ENCODE measurements around the gene CNIH2.
"Not testable (repeated sequence)": the region's sequence is repeated elsewhere in the genome, so short reads cannot be mapped to it uniquely, and the experiment has no call there.

The CNIH2 gene

DNA sequence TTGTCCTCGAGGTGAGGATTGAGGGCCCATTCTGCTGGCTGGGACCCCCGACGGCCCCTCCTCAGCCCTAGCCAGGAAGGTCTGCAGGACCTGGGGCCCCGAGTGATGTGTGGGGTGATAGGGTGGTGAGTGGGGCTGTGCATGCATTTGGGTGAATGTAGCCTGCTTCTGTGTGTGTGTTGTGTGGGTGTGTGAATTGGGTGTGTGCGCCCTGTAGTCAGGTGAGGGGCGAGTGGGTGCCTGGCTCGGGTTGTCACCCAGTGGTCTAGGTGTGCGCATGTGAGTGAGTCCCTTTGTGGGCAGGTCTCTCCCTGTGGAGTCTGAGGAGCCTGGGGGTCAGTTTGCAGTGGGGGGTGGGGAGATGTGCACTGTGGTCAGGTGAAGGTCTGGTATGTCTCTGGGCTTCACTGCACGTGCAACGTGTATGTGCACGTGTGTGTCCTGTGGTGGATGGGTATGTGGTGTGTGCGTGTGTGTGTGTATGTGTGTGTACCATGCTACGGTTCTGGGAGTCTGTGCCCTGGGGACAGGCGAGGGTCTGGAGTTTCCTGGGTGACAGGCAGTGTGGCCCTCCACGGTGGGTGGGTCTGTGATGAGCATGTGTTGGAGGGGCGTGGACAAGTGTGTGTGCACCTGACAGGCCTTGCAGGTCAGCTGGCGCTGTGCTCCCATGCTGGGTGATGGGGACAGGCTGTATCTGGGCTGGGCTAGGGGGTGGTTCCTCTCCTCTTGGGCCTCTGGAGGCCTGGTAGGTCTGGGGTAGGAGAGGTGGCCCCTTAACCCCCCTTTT lies 14.8 kb downstream of the CNIH2 start:
- no peak for DNase-seq

DNA sequence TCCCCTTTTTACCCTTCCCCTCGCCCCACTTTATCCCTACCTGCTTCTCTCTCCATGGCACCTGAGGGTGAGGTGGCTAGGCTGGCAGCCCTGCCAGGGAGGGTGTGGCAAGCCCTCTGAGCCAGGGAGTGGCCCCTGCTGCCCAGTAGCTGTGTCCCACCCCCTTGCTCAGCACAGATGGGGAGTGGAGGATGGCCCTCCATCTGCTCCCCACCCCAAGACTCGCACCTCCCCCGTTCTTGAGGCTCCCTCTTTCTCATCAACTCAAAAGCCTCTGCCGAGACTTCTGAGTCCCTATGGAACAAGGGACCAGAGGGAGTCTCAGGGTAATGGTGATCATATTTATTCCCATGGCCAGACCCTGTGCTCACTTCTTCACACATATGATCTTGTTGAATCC lies 15.4 kb downstream of the CNIH2 start:
- no peak for DNase-seq

DNA sequence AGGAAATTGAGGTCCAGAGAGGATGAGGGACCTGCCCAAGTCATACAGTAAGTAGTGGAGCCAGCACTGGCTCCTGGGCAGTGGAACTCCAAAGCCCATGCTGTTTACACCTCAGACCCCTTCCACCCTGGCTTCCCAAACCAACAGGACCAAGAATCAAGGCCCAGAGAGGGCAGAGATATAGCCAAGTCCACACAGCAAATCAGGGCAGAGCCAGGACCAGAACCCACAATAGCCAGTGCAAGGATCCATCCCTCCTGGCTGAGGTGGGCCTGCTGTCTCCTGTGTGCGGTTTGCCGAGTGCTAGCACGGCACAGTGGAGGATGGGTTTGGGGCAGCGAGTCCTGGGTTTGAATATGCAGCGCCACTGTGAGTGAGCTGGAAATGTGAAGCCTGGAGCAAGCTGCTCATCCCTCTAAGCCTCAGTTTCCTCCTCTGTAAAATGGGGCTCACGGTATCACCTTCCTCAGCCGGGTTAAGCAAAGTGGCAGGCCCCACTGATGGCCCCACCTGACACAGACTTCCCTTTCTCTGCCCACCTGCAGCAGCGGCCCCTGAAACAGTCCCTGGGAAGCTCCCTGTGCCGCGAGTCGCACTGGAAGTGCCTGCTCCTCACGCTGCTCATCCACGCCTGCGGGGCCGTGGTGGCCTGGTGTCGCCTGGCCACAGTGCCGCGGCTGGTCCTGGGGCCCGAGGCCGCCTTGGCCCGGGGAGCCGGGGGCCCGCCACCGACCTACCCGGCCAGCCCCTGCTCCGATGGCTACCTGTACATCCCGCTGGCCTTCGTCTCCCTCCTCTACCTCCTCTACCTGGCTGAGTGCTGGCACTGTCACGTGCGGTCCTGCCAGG lies 16.0 kb downstream of the CNIH2 start:
- no peak for DNase-seq

DNA sequence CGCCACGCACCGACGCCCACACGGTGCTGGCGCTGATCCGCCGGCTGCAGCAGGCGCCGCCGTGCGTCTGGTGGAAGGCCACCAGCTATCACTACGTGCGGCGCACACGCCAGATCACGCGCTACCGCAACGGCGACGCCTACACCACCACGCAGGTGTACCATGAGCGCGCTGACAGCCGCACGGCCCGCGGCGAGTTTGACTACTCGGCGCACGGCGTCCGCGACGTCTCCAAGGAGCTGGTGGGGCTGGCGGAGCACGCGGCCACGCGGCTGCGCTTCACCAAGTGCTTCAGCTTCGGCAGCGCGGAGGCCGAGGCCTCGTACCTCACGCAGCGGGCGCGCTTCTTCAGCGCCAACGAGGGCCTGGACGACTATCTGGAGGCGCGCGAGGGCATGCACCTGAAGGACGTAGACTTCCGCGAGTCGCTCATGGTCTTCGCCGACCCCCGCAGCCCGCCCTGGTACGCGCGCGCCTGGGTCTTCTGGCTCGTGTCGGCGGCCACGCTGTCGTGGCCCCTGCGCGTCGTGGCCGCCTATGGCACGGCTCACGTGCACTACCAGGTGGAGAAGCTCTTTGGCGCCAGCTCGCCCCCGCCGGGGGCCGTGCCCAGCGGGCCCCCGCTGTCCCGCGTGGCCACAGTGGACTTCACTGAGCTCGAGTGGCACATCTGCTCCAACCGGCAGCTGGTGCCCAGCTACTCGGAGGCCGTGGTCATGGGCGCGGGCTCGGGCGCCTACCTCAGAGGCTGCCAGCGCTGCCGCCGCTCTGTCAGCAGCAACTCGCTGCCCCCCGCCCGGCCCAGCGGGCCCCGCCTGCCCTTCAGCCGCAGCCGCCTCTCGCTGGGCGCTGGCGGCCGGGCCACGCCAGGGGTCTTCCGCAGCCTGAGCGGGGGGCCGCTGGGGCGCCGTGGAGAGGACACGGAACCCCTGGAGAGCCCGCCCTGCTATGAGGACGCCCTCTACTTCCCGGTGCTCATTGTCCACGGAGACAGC lies 16.9 kb downstream of the CNIH2 start:
- no peak for DNase-seq

DNA sequence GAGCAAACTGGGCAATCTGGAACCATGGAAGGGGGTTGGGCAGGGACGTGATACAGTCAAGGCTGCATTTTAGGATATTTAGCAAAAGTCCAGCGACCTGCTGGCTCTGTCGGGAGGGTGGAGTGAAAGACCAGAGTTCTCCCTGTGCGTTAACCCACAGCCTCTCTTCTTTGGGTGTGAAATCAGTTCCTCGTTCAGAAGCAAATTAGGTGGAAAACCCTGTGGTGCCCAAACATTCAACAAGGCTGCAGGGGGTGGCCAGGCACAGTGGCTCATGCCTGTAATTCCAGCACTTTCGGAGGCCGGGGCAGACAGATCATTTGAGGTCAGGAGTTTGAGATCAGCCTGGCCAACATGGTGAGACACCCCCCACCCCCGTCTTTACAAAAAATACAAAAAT lies 19.6 kb downstream of the CNIH2 start:
- DNase-seq, result no peak

DNA sequence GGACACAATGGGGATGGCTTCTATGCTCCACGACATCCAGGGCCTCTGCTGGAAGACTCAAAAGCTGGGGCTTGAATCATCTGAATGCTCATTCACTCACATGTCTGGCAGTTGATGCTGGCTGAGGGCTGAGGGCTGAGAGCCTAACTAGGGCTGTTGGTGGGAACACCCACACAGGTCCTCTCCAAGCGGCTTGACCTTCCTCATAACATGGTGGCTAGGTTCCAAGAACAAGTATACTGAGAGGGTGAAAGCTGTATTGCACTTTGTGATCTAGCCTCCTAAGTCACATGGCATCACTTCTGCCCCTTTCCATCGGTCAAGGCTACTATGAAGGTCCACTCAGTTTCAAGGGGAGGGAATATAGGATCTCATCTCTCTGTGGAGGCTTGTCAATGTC lies 21.2 kb downstream of the CNIH2 start:
- peak; percentile 32 to 70 for DNase-seq

DNA sequence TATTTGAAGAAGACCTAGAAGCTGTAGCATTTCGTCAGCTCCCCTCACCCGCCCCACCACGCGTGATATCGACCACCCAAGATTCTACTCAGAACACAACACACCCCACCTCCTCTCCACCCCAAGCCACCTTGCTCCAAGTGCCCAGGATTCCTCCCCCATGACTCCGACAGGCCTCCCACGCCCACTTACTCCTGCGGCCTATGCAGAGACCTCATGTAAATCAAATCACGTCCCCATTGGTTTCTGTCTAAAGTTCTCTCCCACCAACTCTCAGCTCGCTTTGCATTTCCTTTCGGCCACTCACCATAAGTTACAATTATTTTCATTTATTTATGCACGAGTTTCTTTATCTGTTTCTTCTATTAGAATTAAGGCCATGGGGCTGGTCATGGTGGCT lies 24.7 kb downstream of the CNIH2 start:
- DNase-seq, result no peak

DNA sequence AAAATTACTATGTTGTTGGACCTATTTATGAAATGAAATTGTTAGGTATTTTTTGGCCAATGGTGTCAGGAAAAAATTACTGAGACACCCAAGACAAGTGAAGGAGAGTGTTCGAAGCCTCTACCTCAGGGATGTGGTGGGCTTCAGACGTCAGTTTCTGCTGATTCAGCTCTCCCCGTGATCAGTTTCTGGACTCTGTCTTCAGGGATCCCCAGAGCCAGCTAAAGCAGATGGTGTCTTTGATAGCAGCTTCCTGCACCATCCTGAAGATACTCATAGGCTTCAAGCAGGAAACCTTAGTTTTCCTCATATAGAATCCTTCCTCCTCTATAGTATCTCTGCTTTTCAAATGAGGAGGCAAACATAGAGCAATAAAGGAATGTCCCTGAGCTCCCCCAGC lies 31.5 kb downstream of the CNIH2 start:
- peak in 1 of 2 donors; percentile 51 for DNase-seq

DNA sequence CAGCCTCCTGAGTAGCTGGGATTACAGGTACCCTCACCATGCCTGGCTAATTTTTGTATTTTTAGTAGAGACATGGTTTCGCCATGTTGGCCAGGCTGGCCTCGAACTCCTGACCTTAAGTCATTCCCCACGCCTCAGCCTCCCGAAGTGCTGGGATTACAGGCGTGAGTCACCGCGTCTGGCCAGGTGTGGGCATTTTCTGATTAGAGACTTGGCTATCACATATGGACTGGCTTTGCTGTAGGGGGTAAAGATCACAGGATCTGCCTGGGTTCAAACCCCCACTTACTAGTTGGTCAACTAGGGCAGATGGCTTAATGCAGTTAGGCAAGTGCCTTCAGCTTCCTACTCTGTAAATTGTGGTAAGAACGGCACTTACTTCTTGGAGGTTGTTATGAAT lies 32.3 kb downstream of the CNIH2 start:
- no peak for DNase-seq

DNA sequence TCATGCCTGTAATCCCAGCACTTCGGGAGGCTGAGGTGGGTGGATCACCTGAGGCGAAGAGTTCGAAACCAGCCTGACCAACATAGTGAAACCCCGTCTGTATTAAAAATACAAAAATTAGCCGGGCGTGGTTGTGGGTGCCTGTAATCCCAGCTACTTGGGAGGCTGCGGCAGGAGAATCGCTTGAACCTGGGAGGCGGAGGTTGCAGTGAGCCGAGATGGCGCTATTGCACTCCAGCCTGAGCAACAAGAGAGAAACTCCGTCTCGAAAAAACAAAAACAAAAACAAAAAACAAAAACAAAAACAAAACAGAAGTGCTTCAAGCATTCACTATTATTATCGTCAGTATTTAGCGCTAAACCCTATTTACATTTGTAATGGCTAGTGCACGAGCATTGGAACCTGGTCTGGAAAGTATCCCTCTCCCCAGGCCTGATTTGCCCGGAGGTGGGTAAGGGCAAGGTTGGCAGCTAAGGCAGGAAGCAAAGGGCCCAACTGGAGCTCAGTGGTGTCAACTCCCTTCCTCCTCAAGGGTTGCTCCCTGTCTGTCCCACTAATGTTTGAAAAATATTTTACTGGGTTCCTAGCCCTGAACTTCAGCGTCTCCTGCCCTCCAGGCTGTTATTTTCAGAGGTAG lies 32.9 kb downstream of the CNIH2 start:
- DNase-seq, result not testable (repeated sequence)

DNA sequence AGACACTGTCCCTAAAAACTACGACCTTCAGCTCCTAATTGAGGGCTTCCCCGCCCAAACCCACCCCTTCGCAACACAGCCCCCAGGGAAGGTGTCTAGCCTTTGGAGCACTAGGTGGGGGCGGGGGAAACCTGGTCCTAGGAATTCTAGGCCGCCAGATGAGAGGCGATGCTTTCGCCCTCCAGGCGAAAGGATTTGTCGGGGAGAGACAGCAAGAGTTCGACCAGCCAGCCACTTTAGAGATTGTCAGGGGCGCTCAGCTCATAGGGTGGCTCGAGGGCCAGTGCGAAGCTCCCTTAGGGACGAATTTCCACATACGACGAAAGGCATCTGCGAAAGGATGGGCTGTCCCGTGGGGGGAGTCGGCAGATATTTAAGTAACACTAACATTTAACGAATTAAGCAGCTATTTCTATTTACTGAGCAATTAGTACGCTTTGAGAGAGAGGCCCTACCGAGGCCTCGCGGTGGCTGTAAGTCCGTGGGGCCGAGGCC lies 33.5 kb downstream of the CNIH2 start:
- no peak for DNase-seq

DNA sequence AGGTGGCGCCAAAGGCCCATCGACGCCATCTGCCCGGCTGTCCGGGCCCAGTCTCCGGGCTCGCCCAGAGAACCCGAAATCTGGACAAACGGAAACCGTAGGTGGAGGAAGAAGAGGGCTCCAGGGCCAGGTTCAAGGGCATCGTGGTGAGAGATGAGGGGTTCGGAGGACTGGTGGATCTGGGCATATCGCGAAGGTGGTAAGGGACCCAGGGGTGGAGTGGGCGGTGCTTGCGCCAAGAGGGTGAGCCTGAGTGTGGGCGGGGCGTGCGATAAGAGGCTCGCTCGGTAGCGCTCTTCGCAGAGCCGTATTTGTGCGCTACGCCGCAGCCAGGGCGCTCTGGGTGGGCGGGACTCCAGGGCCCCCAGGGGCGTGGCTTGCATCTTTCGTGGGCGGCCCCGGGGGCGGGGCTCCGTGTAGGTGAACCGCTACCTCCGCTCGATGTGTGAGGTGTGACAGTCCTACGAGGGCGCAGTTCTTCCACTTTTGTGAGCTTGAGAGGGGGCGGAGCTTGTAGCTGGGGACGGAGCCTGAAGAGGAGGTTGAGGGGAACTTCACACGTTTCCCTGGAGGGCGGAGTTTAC lies 34.1 kb downstream of the CNIH2 start:
- peak; percentile 80 to 84 for DNase-seq

DNA sequence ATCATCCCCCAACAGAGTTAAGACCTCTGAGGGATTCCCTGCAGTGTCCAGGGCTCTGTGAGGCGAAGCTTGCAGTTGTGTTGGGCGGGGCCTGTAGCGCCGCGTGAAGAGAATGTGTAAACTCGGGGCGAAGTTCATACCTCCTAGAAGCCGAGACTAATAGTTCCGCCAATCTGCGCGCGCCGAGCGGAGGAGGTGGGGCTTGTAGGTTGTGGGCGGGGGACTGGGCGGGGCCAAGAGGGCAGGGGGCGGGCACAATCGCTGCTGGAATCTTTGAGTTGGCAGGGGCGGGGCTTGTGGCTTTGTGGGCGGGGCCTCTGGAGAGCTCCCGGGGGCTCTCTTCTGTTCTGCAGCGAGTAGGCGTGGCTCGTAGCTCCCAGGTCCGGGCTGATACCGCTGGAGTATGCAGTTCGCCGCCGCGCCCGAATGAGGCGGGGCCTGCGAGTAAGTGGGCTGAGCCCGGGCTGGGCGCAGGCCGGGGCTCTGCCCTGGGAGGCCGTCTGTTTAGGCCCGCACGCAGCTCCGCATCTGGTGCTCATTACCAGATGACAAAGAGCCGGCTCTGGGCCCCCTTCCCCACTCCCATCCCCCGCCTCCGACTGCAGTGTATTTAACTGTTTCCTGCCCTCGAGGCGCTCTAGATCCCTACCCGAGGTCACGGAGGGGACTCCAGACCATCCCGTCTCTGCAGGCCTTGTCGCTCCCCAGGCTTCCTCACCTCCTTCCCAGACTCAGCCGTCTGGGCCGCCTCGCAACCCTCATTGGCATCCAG lies 34.8 kb downstream of the CNIH2 start:
- DNase-seq, result peak; percentile 95 to 99

DNA sequence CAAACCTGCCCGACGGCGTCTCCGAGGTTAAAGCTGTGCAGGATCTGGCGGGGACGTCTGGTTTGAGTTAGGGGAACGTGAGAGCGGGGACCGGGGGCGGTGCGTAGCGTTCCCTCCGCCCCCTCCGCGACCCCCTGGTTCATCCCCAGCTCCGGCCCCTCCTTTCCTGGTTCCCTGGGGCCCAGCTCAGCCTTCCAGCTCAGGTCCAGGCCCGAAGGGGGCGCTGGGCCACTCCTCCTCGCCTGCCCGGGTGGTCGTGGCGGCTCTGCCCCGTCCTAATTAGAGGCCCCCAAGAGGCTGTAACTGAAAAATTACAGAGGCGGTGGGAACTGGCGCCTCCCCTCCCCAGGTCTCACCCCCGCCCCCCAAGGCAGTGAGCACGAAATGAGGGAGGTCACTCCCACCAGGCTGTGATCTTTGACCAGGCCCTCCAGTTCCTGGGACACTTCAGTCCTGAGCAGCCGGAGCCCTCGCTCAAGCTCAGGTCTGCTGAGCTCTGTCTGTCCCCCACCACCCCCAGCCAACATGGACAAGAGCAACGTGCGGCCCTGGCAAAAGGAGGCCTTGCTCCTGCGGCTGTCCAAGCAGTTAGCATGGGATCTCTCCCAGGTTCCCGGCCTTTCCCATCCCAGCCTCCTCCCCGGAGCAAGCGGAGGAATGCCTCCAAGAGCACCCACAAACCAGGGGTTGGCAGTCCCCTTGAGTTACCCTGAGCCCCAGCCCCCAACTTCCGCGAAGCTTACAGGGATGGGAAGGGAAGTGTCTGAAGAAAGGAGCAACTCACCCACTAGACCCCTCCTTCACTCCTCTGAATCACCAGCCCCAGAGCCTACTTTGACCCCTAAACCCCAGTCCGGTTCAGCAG lies 35.6 kb downstream of the CNIH2 start:
- no peak for DNase-seq

DNA sequence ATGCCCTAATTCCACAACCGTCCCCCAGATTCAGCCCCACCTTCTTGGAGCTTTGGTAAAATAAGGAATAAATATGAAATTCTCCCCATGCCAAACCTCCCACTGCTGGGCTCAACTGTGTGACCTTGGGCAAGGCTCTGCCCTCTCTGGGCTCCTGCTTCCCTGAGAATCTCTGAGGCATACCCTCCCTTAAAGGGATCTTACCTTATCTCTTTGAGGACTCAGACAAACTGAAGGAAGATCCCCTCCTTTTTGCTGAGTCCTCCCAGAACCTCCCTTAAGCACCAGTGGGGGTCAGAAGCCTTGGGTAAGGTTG lies 36.2 kb downstream of the CNIH2 start:
- DNase-seq, result no peak

DNA sequence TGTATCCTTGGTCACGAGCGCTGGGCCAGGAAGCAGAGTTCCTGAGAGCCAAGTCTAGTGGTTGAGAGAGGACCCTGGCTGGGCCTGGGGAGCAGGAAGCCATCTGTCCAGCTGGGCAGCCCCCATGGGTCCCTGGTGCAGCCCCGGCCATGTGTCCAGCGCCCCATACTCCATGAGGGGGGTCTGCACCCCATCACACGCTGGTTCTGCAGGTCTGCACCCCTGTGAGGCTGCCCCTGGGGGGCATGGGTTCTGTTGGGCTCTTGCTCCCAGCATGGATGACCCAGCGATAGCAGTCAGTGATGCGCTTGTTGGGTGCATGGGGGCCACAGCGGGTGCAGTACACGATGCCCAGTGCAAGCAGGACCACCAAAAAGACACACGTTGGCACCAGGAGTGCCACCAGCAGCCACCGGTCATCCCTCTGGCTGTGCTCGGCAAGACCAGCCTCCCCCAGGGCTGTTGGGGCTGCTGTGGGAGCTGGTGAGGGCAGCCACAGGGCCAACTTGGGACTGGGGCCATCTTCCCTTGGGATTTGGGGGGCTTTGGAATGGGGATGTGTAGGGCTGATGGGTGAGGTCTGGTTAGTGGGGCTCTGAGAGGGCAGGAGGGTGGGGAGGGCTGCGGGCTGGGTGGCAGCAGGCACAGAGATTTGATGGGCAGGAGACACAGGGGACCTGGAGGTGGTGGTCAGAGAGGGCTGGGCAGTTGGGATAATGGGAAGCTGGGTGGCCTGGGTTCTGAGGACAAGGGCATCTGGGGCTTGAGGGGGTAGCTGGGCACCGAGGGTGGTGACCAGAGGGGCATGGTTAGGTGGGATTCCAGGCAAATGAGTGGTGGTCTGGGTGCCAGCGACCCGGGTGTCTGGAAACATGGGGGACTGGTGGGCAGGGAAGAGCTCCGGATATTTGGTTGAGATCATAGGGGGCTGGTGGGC lies 36.9 kb downstream of the CNIH2 start:
- no peak for DNase-seq

DNA sequence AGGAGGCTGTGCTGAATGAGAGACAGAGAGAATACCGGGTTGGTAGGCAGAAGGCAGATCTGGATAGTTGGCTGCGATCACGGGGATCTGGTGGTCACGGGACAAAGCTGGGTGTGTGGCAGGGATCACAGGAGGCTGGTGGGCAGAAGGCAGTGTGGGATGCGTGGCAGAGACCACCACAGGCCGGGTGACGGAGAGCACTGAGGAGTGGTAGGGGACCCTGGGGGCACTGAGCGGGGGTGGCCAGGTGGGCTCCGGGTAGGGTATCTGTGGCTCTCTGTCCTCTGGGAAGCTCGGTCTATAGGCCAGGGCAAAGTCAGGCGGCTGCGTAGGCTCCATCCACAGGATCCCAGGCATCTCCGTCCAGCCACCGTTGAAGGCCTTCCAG lies 37.5 kb downstream of the CNIH2 start:
- no peak for DNase-seq

DNA sequence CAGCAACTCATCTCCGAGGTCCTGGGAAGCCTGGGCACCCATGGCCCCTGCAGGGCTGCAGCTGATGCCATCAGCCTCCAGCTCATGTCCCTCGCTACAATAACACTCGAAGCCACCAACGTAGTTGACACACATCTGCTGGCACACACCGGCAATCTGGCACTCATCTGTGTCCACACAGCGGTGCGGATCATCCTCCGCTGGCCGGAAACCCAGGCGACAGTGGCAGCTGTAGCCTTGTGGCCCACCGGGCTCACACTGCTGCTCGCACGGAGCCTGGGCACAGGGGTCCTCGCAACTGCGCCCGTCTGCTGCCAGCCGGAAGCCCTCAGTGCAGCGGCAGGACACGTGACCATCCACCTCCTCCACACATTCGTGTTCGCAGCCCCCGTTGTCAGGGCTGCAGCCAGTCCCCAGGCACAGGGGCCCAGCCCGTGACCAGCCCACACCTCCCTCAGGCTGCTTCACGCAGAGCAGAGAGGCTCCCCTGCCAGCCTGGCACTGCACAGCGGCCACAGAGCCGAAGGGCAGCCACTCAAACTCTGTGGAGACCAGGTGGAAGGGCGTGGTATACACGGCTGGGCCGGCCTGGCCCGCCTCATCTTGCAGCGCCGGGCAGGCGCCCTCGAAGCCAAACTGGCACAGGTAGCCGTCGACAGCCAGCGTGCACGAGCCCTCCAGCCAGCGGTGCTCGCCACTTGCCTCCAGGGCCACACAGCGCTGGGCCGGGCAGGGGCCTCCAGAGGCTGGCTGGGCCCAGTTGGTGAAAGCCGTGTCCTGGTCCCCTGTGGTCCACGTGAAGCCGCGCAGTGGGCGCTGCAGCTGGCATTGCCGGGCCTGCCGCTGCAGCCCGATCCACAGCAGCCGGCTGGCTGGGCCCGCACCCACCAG lies 38.2 kb downstream of the CNIH2 start:
- no peak for DNase-seq
